H54 (cell line): ENCODE data around the gene GIGYF1.
A peak's percentile ranks its signal among the peaks of the same experiment; 100 is the strongest.

Experiments
- DNase-seq: peaks from one replicate; pipeline ENCODE4 v3.0.0; 2011; ENCODE audit warnings: low spot score, mixed read lengths; ENCODE audit not compliant: insufficient read length
- FAIRE-seq: peaks from 3 replicates; lab custom pipeline; 2011; peaks lifted over from hg19 to GRCh38; lab: Jason Lieb, UNC
- POLR2A ChIP-seq: IDR thresholded peaks from 2 replicates; pipeline ENCODE4 v1.6.1; 2011; ENCODE audit warnings: low read depth, mild to moderate bottlenecking, low read length

GIGYF1 gene

DNA sequence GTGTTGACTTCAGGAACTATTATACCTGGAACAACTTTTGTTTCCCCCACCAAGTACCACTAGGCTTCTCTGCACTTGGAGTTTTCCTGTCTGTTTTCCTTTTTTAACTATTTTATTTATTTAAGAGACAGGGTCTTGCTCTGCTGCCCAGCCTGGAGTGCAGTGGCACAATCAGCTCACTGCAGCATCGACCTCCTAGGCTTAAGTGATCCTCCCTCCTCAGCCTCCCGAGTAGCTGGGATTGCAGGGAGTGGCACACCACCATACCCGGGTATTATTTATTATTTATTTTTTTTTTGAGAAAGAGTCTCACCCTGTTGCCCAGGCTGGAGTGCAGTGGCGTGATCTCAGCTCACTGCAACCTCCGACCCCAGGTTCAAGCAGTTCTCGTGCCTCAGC lies 2.1 kb upstream of the GIGYF1 start:
- FAIRE-seq (no peak), DNase-seq (no peak)
- no peak for TF ChIP-seq POLR2A

DNA sequence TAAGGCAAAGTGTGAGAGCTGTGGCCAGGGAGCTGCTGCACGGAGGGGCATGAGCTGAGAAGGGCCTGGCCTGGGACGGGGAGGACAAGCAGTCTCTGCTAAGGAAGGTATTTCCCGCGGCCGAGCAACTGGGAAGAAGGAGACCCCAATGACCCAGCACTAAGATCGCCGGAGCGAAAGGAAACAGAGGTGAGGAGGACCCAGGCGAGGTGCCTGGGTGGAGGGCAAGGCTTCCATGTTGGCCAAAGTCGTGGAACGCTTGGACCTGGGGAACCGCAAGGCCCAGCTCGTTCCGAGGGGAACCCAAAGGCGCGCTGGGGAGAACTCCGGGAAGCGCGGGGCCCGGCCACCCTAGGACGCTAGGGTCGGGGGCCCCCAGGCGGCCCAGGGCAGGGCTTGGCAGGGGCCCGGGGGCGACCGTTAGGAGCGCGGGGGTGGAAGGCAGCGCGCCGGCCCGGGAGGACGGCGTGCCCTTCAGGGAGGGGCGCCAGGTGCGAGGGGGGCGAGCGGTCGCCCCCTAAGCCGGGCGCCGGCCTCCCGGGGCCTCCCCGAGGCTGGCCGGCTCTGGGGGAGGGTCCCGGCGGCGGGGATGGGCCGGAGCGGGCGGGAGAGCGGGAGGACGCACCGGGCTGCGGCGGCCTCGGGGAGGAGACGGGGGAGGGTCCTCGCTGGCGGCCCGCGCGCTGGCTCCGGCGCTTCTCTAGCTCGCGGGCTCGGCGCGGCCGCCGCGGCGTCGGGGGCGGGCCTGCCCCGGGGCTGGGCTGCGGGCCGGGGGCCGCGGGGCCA lies 545 bp downstream of the GIGYF1 start:
- DNase-seq (no peak), FAIRE-seq (no peak)
- TF ChIP-seq POLR2A: no peak

DNA sequence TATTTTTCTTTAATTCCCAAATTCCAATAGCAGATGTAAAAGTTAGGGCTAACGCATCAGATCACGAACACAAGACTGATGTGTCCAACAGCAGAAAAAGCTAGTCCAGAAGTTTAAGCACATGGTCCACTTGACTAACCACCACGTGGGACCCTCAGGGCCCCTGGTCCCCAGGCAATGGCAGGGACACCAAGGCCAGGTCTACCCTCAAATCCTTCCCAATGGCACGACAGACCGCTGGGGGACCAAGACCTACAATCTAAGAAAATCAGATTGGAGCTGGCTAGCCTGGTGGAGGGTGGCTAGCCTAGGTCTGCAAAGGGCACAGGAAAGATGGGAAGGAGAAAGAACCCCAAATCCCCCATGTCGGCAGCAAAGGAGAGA lies 1.5 kb downstream of the GIGYF1 start:
- no peak for DNase-seq
- FAIRE-seq: no peak
- no peak for TF ChIP-seq POLR2A

DNA sequence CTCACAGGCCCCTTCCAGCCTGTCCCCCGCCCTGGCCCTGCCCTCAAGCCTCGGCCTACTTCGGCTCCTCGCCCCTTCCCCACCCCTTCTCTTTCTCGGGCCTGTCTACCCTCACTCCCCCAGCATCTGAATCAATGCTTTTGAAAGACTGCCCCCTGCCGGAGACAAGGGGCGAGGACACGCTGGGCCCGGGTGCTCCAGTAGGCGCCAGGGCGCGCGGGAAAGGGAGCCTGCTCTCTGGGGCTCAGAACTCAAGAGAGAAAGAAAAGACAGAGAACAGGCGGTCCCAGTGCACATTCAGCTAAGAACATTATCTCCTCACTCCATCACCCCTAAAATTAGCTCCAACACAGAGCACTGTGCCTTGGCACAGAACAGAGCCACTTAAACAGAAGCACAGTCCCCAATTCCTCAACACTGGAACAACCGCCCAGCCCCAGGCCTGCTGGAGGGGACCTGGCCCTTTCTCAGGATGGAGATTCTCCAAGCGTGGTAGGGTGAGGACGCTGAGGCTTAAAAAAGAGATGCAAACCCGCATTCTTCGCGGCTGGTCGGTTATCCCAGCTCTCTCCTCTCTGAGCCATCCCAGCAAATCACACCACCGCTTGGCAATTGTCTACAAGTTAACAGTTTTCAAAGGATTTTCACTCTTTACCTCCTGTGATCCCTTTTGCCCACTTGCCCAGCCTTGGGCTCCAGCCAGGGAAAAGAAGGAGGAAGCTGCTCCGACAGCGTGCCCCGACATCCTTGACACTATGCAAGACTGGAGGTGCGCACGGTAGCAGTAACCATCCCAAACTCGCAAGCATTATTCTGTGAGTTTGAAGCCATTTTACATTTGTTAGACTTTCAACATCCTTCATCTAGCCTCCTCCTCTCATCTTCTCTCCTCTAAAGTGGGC lies 2.1 kb downstream of the GIGYF1 start:
- no peak for FAIRE-seq
- peak; percentile 85 for DNase-seq
- TF ChIP-seq POLR2A: no peak

DNA sequence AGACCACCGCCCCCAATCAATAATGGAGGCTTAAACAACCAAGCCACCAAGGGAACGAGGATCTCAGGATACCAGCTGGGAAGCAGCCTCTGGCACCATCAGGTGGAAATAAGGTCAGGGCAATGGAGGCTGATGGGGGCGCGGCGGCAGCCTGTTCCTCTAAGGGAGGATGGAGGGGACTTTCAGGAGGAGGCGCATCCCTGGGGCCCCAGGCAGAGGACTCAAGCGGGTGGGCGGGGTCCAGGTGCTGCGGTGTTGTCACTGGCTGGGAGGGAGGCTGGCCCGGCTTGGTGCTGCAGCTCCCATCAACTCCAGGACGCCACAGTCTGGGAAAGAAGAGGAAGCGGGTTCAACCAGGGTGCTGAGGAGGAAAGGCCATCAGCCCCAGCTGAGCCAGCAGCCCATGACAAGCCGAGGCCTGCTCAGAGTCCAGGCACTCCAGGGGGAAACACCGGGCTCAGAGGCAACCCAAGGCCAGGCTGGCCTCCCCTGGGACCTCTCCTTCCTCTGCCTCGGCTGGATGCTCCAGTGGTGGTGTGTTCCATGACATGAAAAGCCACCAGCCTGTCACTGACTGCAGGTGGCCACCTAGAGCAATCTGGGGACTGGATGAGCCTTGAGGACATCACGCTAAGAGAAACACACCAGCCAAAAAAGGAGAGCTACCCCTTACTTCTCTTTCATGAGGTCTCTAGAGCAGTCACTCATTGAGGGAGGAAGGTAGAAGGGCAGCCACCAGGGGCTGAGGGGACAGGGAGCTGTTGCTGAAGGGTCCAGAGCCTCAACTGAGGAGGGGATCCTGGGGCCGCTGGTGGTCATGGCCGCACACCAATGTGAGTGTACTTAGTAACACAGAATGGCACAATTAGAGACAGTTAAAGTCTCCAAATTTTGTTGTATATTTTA lies 4.6 kb downstream of the GIGYF1 start:
- DNase-seq (no peak), FAIRE-seq (no peak)
- TF ChIP-seq POLR2A: no peak

DNA sequence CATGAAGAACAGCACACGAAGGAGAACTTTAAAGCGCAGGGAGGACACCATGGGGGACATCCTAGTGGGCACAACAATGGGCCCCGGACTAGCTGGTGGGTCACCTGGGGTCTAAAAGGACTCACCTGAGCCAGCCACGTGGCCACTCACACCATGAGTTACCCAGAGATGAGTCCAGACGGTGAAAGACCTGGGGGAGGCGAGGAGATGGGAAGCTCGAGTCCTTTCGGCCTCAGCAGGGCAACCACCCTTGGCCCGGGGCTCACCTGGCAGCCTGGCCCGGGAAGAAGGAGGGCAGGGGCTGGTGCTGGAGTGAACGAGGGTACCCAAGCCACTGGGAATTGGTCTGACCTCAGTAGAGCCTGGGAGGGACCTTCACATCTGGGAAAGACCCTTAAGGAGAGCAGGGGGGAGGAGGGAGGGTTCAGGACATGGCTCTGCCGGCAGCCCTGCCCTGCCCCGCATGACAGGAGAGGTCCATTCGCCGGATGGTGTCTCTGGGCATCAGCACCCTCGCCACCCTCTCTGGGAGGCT lies 5.7 kb downstream of the GIGYF1 start:
- no peak for TF ChIP-seq POLR2A
- FAIRE-seq: no peak
- no peak for DNase-seq

DNA sequence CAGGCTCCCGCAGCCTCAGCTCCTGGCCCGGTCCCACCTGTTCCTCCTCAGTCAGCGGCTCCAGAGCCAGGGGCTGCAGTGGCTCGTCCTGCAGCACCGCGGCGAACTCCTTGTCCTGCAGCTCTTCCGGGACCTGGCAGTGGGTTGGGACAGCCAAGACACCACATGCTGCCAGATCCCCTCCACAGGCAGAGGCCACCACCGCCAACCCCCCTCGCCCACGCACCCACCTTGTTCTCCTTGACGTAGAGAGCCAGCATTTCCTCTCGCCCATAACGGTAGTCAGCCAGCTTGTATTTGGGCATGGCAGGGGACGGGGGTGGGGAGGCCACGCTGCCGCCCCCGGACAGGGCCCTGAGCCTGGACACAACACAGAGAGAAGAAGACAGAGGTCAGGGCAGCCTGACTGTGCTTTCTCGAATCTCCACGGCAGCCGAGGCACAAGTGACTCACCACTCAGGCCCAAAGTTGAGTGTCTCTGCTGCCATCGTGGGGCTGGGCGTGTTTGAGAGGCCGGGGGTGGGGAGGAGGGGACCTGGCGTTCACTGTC lies 6.2 kb downstream of the GIGYF1 start:
- no peak for DNase-seq
- TF ChIP-seq POLR2A: no peak
- no peak for FAIRE-seq

DNA sequence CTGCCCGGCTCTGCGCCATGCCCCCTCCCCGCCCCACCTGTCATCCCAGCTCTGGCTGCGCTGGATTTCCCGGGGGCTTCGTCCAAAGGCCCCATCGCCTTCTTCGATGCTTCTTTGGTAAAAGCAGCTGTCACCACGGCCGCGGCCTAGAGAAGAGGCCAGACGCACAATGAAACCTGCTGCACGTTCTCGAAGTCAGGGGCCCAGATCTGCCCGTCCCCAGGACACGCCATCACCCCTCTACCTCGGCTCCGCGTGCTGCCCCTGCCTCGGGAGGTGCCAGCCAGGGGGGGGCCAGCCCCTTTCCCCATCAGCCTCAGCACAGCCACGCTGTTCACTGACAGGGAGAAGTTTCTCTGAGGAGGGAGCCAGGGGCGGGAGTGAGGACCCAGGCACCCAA lies 6.8 kb downstream of the GIGYF1 start:
- no peak for TF ChIP-seq POLR2A
- DNase-seq (no peak), FAIRE-seq (no peak)

DNA sequence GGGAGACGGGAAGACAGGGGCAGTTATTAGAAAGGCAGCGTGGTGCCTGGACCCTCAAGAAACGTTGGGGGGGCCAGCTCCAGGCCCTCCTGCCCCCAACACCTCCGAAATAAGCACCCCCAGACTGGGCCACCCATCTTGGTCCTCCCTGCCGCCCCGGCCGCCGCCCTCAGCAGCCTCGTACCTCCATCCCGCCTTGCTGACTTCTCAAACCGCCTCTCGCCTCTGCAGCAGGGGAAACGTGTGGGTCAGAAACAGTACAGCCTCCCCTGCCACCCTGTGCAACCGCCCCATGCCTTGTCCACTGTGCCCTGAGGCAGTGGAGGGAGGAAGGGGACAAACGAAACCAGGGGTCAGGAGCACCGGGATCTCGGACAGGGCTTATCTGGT lies 7.2 kb downstream of the GIGYF1 start:
- no peak for TF ChIP-seq POLR2A
- no peak for DNase-seq
- FAIRE-seq: no peak

DNA sequence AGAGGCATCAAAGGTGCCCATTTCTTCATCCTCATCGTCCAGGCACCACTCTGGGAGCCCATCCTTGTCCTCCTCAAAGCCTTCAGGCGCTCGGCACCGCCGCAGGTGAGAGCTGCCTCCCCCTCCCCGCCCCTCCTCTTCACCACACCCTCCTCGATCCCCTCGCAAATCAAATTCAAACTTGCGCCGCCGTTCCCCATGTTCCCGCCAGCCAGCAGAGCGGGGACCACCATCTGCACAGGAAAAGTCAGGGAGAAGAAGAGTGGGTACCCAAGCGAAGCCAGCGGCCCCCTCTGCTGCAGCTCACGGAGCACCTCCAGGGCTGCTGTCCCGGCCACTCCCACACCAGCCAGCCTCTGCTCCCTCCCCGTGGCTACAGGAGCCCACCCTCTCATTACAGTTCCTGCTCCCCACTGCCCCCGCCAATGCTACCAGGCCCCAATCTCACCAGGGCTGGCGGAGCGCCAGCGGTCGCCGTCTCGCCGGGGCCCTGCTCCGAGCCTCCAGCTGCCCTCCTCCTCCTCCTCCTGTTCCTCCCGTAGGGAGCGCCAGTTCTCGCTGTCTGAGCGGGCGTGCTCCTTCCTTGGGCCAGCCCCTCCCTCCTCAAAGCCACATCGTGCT lies 7.7 kb downstream of the GIGYF1 start:
- no peak for DNase-seq
- no peak for TF ChIP-seq POLR2A
- FAIRE-seq: no peak

DNA sequence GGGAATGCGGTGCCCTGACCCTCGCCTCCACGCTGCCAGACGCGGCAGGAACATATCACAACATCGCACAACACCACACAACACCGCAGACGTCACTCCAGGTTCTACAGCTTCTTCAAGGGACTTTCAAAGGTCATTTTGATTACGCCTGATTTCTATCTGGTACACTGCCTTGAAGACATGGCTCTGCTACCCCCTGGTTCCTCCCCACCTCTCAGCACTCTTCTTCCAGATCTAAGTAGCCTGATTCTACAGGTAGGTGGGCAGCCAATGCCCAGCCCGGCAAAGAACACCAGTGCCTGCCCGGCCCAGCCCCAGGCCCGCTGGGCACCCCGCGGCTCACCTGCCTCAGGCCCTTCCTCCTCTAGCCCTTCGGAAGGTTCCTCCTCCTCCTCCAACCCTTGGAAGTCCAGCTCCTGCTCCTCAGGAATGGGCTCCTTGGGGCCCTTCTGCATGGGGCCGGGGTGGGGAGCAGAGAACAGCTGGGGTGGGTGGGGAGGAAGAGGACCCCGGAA lies 8.4 kb downstream of the GIGYF1 start:
- FAIRE-seq (no peak), DNase-seq (no peak)
- no peak for TF ChIP-seq POLR2A

DNA sequence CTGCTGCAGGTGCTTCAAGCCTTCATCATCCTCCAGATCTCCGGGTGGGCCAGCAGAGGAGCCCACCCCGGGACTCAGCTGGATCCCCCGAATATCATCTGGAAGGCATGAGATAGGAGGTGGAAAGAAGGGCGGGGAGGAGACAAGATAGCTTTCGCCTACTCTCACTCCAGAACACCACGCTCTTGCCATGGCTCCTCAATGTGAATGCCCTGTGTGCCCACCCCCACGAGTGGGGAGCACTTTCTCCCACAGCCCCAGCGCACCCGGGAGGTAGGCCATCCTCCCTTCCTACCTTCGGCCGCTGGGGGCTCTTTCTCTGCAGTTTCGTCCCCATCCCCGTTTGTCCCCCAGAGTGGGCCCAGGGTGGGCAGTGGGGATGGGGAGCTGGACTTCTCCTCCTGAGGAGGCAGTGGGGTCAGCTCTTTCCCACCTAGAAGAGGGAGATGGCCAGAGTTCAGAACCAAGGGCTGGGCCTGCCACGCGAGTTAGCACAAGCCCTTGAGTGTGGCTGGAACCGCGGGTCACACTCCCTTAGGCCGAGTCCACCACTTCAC lies 8.9 kb downstream of the GIGYF1 start:
- FAIRE-seq: no peak
- TF ChIP-seq POLR2A: no peak
- DNase-seq: no peak
